T47D (cell line): ENCODE measurements around the gene TRAPPC12.

ENCODE experiments used
- DNase-seq, 2 experiments: peaks; one replicate each; pipeline versions ENCODE4 v3.0.0 to v3.0.0-alpha.2; 2011 to 2012; ENCODE audit warnings: low read depth in 1 of 2, low spot score in 1 of 2
- JUND ChIP-seq: IDR thresholded peaks from 2 replicates; pipeline ENCODE4 v1.6.1; 2012; ENCODE audit warnings: low read depth
- in situ Hi-C: cut with HindIII; loops from 2 replicates; pipeline ENCODE4 v1.10.0; 2016; ENCODE audit warnings: low sequenced_read_pairs, low pct_unique_long_range_greater_than_20kb

The TRAPPC12 gene

DNA sequence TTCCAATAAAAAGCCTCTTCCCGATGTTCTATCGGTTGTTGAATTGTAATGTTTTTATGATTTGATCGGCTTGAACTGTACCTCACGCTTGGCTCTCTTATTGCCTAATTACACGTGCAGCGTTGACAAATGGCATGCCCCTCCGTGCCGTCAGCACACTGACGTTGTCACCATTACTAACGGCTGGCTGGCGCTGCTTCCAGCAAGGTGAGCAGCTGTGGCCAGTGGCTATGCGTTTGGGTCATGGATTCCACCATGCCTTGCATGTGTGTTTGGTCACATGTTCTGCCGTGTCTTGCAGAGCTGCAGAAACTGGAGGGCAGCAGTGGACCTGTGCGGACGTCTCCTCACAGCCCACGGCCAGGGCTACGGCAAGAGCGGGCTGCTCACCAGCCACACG is 42.1 kb downstream of the TRAPPC12 start:
- in situ Hi-C loops: no loop called here
- no peak for TF ChIP-seq JUND
- DNase-seq: no peak

GRCh38 chr2:3422161-3422779 is 42.8 kb downstream of the TRAPPC12 start:
- TF ChIP-seq JUND: no peak
- DNase-seq: no peak
- in situ Hi-C loops: no loop called here

- peak; percentile 60 to 66 for DNase-seq
- in situ Hi-C loops: no loop called here
- no peak for TF ChIP-seq JUND
Observed at GRCh38 chr2:3423492-3424170, 44.1 kb downstream of the TRAPPC12 start.

DNA sequence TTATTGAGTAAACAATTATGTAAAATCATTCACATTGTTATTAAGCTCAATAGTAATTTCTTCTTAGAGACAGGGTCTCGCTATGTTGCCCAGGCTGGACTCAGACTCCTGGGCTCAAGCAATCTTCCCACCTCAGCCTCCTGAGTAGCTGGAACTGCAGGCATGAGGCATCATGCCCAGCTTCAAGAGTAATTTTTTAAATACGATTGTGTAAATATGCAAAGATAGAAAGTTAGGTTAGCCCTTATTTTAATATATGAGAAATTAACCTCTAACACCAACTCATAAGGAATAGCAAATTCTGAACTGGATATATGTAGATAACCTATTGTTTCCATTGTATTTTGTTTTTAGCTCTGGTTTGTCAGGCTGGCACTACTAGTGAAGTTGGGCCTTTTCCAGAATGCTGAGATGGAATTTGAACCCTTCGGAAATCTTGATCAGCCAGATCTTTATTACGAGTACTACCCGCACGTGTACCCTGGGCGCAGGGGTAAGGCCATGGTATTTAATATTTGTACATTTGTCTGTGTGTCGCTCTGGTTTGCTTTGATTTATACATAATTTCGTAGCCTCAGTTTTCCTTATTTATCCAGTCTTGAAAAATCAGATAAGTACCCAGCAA is 44.8 kb downstream of the TRAPPC12 start:
- TF ChIP-seq JUND: no peak
- DNase-seq: no peak
- in situ Hi-C loops: no loop called here

- DNase-seq: no peak
- TF ChIP-seq JUND: no peak
- in situ Hi-C loops: no loop called here
Observed at GRCh38 chr2:3426615-3427014, 47.1 kb downstream of the TRAPPC12 start.

DNA sequence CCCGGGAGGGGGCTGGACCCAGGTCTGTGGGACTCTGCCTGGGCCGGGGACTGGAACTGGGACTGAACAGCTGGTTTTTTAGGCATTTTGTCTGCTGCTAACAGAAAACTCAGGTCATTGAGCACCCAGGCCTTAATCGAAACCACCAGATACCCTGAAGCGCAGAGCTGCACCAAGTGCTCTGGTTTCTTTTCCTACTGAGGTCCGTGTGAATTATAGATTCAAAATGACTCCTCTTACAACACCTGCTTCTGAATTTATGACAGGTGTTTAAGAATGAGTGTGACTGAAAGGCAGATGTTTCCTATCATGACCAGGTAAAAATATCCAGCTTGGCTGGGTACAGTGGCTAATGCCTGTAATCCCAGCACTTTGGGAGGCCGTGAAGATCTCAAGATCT is 47.8 kb downstream of the TRAPPC12 start:
- TF ChIP-seq JUND: no peak
- in situ Hi-C loops: no loop called here
- no peak for DNase-seq

- no peak for TF ChIP-seq JUND
- in situ Hi-C loops: no loop called here
- DNase-seq: no peak
Observed at GRCh38 chr2:3428577-3428976, 49.1 kb downstream of the TRAPPC12 start.

DNA sequence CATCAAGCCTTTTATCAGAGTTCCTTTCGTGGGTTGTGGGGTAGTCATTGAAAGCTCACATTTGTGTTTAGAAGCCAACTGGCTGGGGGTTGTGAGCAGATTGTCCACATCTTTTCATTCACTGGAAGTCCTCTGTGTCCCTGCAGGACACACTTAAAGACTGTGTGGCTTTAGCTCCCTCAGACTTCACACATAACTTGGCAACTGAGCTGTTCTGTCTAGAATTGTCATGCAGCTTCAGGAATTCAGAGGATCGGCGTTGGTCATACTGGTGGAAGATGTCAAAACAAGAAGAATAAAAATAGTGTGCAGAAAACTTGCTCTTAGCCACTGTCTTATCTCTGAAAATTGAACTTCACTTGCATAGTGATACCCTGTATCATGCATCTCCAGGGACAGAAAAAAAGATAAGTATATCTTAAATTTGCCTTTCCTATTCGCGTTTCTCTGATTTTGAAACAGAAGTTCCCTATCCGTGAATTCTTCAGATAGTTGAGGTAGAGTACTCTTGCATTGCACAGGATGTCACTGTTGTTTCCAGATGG is 49.6 kb downstream of the TRAPPC12 start:
- no peak for DNase-seq
- TF ChIP-seq JUND: no peak
- in situ Hi-C loops: no loop called here

DNA sequence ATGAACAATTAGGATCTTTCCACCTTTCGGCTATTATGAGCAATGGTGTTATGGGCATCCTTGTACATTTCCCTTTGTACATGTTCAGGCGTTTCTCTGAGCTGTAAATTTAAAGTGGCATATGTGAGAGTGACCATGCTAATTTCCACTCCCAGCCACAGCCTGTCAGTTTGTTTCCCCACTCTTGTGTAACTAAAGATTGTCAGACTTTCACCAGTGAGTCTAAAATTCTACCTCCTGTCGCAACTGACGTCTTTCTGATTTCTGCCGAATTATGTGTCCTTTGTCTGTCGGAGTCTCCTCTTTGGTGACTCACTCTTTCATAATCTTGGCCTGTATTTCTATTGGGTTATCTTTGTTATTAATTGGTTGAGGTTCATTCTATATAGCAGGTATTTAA is 50.7 kb downstream of the TRAPPC12 start:
- no peak for DNase-seq
- no peak for TF ChIP-seq JUND
- in situ Hi-C loops: no loop called here

GRCh38 chr2:3430740-3431490 is 51.4 kb downstream of the TRAPPC12 start:
- in situ Hi-C loops: no loop called here
- no peak for TF ChIP-seq JUND
- DNase-seq: no peak

GRCh38 chr2:3432067-3432466 is 52.6 kb downstream of the TRAPPC12 start:
- TF ChIP-seq JUND: no peak
- no peak for DNase-seq
- in situ Hi-C loops: no loop called here

DNA sequence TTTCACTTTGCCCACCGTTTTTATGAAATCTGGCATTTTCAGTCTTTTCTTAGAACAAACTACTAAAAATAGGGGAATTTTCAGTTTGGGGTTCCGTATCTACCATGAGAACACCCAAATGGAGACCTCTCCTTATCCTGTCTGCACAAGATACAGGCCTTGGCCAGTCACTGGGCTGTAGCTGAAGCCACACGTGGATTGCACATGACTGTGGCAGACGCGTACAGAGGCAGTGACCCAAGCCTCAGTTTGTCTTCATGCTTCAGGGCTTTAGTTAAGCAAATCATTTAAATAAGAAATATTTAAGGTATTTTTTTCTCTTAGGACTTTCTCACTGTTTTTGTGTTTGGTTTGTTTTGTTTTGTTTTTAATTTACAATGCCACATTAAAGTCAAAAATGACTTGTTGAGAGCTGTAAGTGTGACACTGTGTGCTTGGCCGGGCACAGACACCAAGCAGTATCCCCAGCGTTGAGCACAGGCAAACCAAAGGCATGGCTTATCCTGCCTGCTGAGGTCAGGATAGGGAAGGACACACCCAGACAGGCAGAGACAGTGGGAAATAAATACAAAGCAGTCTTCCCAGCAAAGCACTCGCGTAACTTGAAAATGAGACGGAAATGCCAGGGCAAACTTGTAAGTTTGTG is 53.3 kb downstream of the TRAPPC12 start:
- no peak for TF ChIP-seq JUND
- in situ Hi-C loops: no loop called here
- no peak for DNase-seq

- TF ChIP-seq JUND: no peak
- DNase-seq: no peak
- in situ Hi-C loops: no loop called here
Observed at GRCh38 chr2:3433339-3433699, 53.8 kb downstream of the TRAPPC12 start.
